GM18858 (cell line): ENCODE measurements around the gene POLR3H.

Experiments used
- ATAC-seq: cut with Tn5 transposase; IDR thresholded peaks from one replicate; pipeline ENCODE4 v1.9.1; 2021; ENCODE audit not compliant: unreplicated experiment

Gene POLR3H

GRCh38 chr22:41539146-41540005 lies 4.9 kb downstream of the POLR3H start:
- ATAC-seq, result no peak

GRCh38 chr22:41538583-41538982 lies 5.7 kb downstream of the POLR3H start:
- no peak for ATAC-seq

- ATAC-seq, result no peak
These were observed 7.1 kb downstream of the POLR3H start for GRCh38 chr22:41537203-41537602.

- no peak for ATAC-seq
These were observed 9.0 kb downstream of the POLR3H start for GRCh38 chr22:41535244-41535643.

GRCh38 chr22:41534219-41534618 lies 10.1 kb downstream of the POLR3H start:
- no peak for ATAC-seq

GRCh38 chr22:41532908-41533825 lies 11.1 kb downstream of the POLR3H start:
- ATAC-seq, result no peak

- no peak for ATAC-seq
These were observed 12.4 kb downstream of the POLR3H start for GRCh38 chr22:41531715-41532477.

GRCh38 chr22:41530890-41531714 lies 13.2 kb downstream of the POLR3H start:
- ATAC-seq, result no peak

GRCh38 chr22:41528938-41529561 lies 15.2 kb downstream of the POLR3H start:
- no peak for ATAC-seq

GRCh38 chr22:41528132-41528766 lies 16.0 kb downstream of the POLR3H start:
- no peak for ATAC-seq

GRCh38 chr22:41526830-41527799 lies 17.2 kb downstream of the POLR3H start:
- no peak for ATAC-seq

GRCh38 chr22:41526226-41526829 lies 17.9 kb downstream of the POLR3H start:
- no peak for ATAC-seq

GRCh38 chr22:41525450-41526225 lies 18.6 kb downstream of the POLR3H start:
- ATAC-seq, result no peak

- no peak for ATAC-seq
These were observed 19.3 kb downstream of the POLR3H start for GRCh38 chr22:41524809-41525449.

- ATAC-seq, result no peak
These were observed 20.0 kb downstream of the POLR3H start for GRCh38 chr22:41524251-41524661.

GRCh38 chr22:41523464-41524221 lies 20.6 kb downstream of the POLR3H start:
- no peak for ATAC-seq
